Vagina (tissue), 2 donors: ENCODE measurements around the gene OBSCN.

ENCODE experiments used
- POLR2A ChIP-seq, 2 donors: fragments of 450-650 bp; IDR thresholded peaks; one replicate each; pipeline ENCODE4 v1.6.1; 2017; ENCODE audit warnings: antibody characterized with exemption in 2 of 2, mild to moderate bottlenecking in 2 of 2, moderate library complexity in 2 of 2
- TF ChIP-seq, protein P1 (sequence below), 3 experiments: fragments of 450-650 bp in 2 of 3; fragments of 200-600 bp in 1 of 3; sonication (generic) in 1 of 3; IDR thresholded peaks; one replicate each; pipeline ENCODE4 v1.5.1; 2017 to 2019; ENCODE audit warnings: antibody characterized with exemption in 3 of 3, mild to moderate bottlenecking in 2 of 3, moderate library complexity in 2 of 3

DNA sequence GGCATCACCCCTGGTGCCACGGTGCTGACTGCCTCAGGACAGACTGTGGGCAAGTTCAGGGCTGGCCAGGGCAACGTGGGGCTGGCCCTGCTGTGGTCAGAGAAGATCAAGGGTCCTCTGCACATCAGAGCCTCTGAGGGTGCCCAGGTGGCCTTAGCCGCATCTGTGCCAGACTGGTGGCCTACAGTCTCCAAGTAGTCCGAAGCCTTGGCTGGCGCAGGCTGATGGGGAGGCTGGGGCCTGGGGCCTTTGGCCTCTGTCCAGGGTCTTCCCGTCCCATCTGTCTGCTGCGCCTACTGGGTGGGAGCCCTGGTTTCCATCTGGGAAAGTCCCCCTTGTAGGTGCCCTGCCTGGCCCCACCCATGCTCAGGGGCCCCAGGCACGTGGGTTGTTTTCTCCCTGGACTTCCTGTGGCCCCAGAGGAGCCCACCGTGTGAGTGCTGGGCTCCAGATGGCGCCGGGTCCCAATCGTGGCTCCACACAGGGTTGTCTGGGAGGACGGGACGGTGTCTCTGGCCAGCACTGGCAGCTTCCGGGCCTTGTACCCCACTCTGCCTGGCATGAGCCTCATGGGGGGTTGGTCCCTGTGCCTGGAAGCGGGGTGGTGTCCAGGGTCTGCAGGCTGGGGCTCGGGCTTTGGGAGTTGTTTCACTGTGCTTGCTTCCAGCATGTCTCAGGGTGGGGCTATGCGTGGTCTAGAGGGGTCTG, 32.4 kb upstream of the OBSCN start:
- TF ChIP-seq, protein P1, sequence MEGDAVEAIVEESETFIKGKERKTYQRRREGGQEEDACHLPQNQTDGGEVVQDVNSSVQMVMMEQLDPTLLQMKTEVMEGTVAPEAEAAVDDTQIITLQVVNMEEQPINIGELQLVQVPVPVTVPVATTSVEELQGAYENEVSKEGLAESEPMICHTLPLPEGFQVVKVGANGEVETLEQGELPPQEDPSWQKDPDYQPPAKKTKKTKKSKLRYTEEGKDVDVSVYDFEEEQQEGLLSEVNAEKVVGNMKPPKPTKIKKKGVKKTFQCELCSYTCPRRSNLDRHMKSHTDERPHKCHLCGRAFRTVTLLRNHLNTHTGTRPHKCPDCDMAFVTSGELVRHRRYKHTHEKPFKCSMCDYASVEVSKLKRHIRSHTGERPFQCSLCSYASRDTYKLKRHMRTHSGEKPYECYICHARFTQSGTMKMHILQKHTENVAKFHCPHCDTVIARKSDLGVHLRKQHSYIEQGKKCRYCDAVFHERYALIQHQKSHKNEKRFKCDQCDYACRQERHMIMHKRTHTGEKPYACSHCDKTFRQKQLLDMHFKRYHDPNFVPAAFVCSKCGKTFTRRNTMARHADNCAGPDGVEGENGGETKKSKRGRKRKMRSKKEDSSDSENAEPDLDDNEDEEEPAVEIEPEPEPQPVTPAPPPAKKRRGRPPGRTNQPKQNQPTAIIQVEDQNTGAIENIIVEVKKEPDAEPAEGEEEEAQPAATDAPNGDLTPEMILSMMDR (IDR thresholded peaks at IDR 0.05), result no peak
- TF ChIP-seq POLR2A (IDR thresholded peaks at IDR 0.05), result no peak
